Activated T-helper 9 cell treated with anti-CD3 and anti-CD28 coated beads, Interleukin-2, amount 50 U/mL, for 16 hours (primary cell): ENCODE measurements around the gene GOLGA8K.
"Not testable (repeated sequence)": the region's sequence is repeated elsewhere in the genome, so short reads cannot be mapped to it uniquely, and the experiment has no call there.

Experiments
- DNase-seq: peaks from one replicate; pipeline ENCODE4 v3.0.0-alpha.2; 2020; ENCODE audit warnings: low read depth

The GOLGA8K gene

GRCh38 chr15:32352748-32353147, 50.3 kb downstream of the GOLGA8K start:
- DNase-seq = not testable (repeated sequence)

- DNase-seq = not testable (repeated sequence)
Observed at GRCh38 chr15:32350563-32351220, 52.4 kb downstream of the GOLGA8K start.

GRCh38 chr15:32347037-32347436, 56.1 kb downstream of the GOLGA8K start:
- DNase-seq = not testable (repeated sequence)

- not testable (repeated sequence) for DNase-seq
Observed at GRCh38 chr15:32345978-32346547, 57.0 kb downstream of the GOLGA8K start.

- not testable (repeated sequence) for DNase-seq
Observed at GRCh38 chr15:32343921-32344320, 59.2 kb downstream of the GOLGA8K start.
